Ecto neural progenitor cell (in vitro differentiated cells): ENCODE results near the gene PNPO.
"Not testable (repeated sequence)": the region's sequence is repeated elsewhere in the genome, so short reads cannot be mapped to it uniquely, and the experiment has no call there.

ENCODE experiments used
- DNase-seq: peaks from one replicate; pipeline ENCODE4 v3.0.0-alpha.2; 2018; ENCODE audit warnings: low spot score

The PNPO gene

GRCh38 chr17:47918006-47918405 is 23.4 kb upstream of the PNPO start:
- no peak for DNase-seq

DNA sequence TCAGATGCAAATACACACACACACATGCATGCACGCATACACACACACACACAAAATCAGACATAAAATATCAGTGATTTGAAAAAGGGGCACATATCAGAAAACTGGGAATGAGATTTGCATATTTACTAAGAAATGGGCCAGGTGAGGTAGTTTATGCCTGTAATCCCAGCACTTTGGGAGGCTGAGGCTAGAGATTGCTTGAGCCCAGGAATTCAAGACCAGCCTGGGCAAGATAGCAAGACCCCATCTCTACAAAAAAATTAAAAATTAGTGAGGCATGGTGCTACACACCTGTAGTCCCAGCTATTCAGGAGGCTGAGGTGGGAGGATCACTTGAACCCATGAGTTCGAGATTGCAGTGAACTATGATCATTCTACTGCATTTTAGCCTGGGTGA is 22.4 kb upstream of the PNPO start:
- DNase-seq = no peak

DNA sequence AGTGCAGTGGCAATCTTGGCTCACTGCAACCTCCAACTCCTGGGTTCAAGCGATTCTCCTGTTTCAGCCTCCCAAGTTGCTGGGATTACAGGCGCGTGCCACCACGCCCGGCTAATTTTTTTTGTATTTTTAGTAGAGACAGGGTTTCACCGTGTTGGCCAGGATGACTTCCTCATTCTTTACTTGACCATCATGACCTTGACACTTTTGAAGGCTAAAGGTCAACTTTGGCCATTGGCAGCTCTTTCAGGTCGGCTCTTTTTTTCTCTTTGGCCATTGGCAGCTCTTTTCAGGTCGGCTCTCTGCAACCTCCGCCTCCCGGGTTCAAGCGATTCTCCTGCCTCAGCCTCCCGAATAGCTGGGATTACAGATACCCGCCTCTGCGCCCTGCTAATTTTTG is 21.5 kb upstream of the PNPO start:
- DNase-seq = not testable (repeated sequence)

GRCh38 chr17:47924785-47925677 is 16.3 kb upstream of the PNPO start:
- no peak for DNase-seq

- DNase-seq = no peak
Observed at GRCh38 chr17:47925678-47925988, 15.7 kb upstream of the PNPO start.

DNA sequence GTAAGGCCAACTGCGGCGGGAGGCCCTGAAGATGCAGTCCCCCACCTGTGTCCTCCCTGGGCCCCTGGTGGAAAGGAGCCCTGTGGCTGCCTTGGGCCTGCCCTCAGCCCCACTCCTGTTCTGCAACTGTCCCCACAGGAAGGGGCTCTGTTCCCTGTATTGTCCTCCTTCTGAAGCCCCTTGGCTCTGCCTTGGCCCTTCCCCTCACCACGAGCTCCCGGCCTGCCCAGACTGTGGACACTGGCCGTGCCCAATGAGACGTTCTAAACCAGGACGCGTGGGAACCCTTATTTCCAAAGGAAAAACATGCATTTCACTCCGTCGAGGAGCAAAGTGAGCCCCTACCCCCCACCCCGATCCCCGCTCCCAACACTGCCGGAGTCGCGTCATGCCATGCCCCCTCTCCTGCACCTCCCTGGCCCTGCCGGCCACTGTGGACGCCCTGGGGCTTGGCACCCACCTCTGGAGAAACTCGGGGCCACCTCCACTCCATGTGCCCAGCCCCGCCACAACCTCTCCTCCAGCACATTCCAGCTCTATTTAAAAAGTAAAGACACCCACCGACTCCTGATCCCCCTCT is 13.5 kb upstream of the PNPO start:
- DNase-seq = no peak

DNA sequence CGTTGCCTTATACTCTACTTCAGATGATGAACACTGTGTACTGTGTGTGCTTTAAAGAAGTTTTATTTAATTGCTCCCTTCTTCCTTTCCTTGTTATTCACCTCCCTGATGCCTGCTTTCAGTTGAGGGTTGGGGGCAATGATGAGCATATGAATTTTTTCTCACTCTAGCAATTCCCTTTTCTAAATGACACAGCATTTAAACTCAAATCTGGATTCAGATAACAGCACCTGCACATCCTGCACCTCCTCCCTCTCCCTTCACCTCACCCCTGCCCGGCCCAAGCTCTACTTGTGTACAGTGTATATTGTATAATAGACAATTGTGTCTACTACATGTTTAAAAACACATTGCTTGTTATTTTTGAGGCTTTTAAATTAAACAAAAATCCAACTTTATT is 13.0 kb upstream of the PNPO start:
- DNase-seq = no peak

GRCh38 chr17:47929218-47930000 is 12.0 kb upstream of the PNPO start:
- no peak for DNase-seq

DNA sequence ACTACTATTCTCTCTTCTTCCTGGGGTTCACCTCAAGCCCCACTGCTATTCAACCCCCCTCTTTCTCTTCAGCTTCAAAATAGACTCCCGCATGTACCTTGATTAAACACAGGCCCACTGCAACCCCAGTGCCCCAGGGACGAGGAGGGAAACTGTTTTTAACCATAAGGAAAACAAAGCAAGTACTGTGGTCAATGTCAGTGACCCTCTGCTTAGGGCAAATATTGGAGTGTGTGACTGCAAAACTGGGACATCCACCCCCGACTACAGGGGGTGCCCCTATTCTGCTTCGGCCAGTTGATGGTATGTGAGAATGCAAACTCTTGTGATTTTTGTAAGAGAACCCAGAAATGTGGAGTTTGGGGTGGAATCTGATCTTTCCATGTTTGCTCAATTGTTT is 9.5 kb upstream of the PNPO start:
- DNase-seq = no peak

- DNase-seq = no peak
Observed at GRCh38 chr17:47934856-47935255, 6.5 kb upstream of the PNPO start.

DNA sequence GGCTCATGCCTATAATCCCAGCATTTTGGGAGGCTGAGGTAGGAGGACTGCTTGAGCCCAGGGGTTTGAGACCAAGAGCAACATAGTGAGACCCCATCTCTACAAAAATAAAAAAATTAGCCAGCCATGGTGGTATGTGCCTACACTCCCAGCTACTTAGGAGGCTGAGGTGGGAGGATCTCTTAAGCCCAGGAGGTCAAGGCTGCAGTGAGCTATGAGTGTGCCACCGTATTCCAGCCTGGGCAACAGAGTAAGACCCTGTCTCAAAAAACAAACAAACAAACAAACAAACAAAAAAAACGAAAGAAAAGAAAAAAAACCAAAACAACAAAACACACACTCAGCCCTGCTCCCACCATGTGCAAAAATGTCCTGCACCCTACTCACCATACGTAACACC is 5.9 kb upstream of the PNPO start:
- DNase-seq = not testable (repeated sequence)

DNA sequence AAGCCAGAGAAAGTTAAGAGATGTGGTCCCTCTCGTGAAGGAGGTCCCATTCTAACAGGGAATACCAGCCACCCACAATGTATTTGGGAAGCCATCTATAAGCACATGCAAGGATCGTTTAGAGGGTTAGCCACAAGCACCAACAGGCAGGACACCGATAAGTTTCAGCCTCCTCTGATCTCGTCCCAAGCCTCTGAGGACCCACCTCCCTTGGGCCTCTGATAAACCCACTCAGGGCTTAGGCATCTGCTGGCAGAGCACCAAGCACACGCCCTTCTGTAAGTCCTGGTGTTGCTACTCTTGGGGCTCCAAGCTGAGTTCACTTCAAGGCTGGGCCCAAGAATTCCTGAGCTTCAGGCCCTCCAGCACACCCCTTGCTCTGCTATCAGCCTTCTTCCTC is 5.4 kb upstream of the PNPO start:
- no peak for DNase-seq

DNA sequence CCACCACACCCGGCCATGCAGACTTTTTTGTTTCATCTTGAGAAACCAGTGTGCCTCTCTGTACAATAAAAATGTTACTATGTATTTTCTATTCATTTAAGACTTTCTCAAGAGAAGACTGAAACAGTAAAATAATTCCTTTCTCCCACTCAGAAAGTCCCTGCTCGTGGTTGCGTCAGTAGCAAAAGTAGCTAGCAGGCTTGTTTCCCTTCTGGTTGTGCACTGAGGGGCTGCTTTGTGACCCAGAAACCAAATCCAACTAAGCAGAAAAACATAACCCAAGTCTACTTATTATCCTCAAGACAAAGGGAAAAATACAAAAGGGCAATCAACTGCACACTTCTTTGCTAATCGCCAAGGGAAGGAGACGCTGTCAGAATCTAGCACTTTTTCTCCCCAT is 3.4 kb upstream of the PNPO start:
- DNase-seq = no peak

GRCh38 chr17:47942096-47942510 is 732 bp downstream of the PNPO start:
- no peak for DNase-seq

- DNase-seq = no peak
Observed at GRCh38 chr17:47942568-47942967, 1.2 kb downstream of the PNPO start.

- DNase-seq = no peak
Observed at GRCh38 chr17:47945080-47945479, 3.7 kb downstream of the PNPO start.

GRCh38 chr17:47945529-47946508 is 4.4 kb downstream of the PNPO start:
- no peak for DNase-seq

DNA sequence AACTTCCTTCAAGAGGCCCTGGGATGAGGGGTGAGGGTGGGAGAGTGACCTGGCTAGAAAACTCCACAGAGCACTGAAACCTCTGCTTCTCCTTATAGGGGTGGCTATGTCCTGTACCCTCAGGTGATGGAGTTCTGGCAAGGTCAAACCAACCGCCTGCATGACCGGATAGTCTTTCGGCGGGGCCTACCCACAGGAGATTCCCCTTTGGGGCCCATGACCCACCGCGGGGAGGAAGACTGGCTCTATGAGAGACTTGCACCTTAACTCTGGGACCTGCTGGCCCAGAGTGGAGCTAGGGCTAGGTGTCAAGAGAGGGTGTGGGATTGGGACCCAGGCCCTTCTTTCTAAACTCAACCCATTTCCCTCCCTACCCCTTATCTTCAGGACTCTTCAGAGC is 5.1 kb downstream of the PNPO start:
- no peak for DNase-seq

- DNase-seq = peak; percentile 75
Observed at GRCh38 chr17:47946929-47947397, 5.6 kb downstream of the PNPO start.

- DNase-seq = no peak
Observed at GRCh38 chr17:47948706-47949196, 7.4 kb downstream of the PNPO start.

- peak; percentile 98 for DNase-seq
Observed at GRCh38 chr17:47949197-47949759, 7.9 kb downstream of the PNPO start.
